Measurements from ENCODE around the gene PPIP5K2. TPM values are rescaled to one million over a fixed set of nuclear protein-coding genes. Genes with fewer than 3 reads are reported as not detected.
A peak's percentile ranks its signal among the peaks of the same experiment; 100 is the strongest.

PPIP5K2 gene
- total and polyA plus RNA-seq, 7 donors = 4.5 to 11.0 (median 7.4) TPM

DNA sequence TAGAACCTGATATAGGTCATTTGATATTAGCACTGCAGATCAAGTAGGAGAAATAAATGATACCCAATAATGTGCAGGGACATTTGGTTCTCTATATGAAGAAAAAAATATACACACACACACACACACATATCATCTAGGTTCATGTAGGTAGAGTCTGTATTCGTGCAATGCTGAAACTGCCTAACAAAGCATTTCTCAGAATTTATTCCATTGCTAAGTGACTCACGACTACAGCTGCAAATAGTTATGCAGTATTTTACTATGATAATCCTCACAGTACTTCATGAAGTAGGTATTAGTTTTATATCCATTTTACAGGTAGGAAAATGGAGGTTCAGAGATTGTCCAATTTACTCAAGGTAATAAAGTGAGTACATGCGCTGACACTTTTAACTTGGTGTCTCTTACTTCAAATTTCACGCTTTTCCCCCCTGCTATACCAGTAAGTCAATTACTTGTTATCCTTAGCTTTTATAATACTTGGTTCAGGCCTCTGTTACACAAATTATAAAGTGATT lies 2.6 kb upstream of the PPIP5K2 start:
- TF ChIP-seq, protein P1, sequence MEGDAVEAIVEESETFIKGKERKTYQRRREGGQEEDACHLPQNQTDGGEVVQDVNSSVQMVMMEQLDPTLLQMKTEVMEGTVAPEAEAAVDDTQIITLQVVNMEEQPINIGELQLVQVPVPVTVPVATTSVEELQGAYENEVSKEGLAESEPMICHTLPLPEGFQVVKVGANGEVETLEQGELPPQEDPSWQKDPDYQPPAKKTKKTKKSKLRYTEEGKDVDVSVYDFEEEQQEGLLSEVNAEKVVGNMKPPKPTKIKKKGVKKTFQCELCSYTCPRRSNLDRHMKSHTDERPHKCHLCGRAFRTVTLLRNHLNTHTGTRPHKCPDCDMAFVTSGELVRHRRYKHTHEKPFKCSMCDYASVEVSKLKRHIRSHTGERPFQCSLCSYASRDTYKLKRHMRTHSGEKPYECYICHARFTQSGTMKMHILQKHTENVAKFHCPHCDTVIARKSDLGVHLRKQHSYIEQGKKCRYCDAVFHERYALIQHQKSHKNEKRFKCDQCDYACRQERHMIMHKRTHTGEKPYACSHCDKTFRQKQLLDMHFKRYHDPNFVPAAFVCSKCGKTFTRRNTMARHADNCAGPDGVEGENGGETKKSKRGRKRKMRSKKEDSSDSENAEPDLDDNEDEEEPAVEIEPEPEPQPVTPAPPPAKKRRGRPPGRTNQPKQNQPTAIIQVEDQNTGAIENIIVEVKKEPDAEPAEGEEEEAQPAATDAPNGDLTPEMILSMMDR (IDR thresholded peaks at IDR 0.05) = no peak
- ATAC-seq = no peak

DNA sequence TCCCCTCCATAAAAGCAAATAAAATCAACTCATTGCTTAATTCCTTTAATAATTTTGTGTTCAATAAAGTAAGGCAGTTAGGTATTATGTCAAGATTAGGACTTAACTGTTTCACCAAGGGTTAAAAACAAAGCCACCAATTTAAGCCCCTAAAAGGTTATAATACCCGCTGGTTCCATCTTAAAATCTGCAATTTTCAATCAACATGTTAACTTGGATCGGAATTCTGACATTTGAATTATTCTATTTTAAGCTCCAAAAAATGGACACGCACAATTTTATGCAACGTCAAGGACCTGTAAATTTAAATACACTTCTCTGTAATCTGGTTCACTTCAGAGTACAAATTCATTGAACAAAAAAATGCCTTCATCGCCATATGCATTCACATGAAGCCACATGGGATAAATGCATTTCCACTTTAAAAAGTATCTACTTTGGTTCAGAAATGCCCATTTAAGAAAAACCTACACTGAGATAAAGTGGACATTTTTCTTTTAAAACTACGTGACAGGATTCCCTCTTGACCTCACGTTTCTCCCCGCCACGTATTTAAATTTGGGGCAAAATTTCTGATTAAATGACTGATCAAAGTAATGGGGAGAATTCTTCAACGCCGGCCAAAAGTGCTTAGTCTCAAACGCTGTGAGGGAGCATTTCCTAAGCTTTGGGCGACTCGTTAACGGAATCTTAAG lies 884 bp upstream of the PPIP5K2 start:
- Histone ChIP-seq H3K27ac (peak overlapping the region; percentile 92), H3K4me1 (peaks cover 38% of the 10 kb centered on the region), H3K4me3 (peak overlapping the region; percentile 89), H3K36me3 (ENCODE audit: insufficient read depth in 1 of 2, low read depth in 1 of 2) (no peaks in the 10 kb centered on the region), H3K9me3 (no peaks in the 10 kb centered on the region), H3K27me3 (ENCODE audit: insufficient read depth in 3 of 3, low read length in 2 of 3) (no peaks in the 10 kb centered on the region)
- TF ChIP-seq, protein P1 (IDR thresholded peaks at IDR 0.05) = no peak
- DNase-seq (no peak), ATAC-seq (peak in 1 of 4 donors; percentile 19)
- intact Hi-C loops (cut with DNase I) = loop anchor here in 1 of 2 donors (10.0 kb wide), 1 partner anchor 364 kb away; the partner anchor contains the start of gene PAM
- WGBS, 3 donors = 0 to 1% (median 1%) methylated on average over 15 of the region's 15 CpGs

More for the DNA sequence above, 2.6 kb upstream of the PPIP5K2 start:
- DNase-seq = no peak
- 56 to 78% (median 75%) methylated on average over 4 of the region's 4 CpGs for WGBS, 3 donors
- intact Hi-C loops (cut with DNase I) = loop anchor here in 1 of 2 donors (10.0 kb wide), 1 partner anchor 363 kb away; the partner anchor contains the start of gene PAM
- H3K4me1 ChIP-seq = peaks cover 38% of the 10 kb centered on the region
- H3K4me3 ChIP-seq = no peak overlapping the region
- no peaks in the 10 kb centered on the region for H3K36me3 ChIP-seq (ENCODE audit: insufficient read depth in 1 of 2, low read depth in 1 of 2)
- no peaks in the 10 kb centered on the region for H3K9me3 ChIP-seq
- H3K27me3 ChIP-seq (ENCODE audit: insufficient read depth in 3 of 3, low read length in 2 of 3) = no peaks in the 10 kb centered on the region
- no peak overlapping the region for H3K27ac ChIP-seq

DNA sequence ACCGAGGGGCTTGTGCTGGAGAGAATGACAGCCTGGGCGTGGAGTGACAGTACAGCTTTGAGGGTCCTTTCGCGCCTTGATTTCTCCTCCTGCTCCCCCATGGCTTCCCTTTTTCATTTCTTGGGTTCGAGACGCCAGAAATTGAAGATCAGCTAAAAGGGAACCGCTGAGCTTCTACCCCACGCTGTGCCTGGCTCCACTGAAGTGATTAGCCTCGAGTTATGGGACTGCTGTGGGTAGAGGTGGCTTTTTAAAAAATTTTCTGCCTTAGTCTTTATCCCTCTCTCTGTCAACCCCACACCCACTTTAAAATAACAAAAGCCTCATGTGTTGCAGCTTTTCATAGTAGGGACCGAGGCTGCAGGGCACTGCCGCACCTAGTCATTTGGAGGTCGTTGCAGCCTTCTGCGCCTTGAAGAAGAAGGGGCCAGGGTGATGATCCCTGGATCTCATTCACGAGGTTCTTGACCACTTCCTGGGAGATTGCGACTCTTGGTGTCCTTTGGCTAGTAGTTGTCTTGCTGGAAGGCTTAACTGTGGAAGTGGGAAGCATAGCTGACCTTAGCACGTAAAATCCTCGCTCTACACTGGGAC lies 603 bp downstream of the PPIP5K2 start:
- DNase-seq = no peak
- intact Hi-C loops (cut with DNase I) = no loop called here
- TF ChIP-seq, protein P1 (IDR thresholded peaks at IDR 0.05) = no peak
- ATAC-seq = no peak
- Histone ChIP-seq H3K4me1 (peaks cover 38% of the 10 kb centered on the region), H3K27ac (peak overlapping the region; percentile 92), H3K4me3 (peak overlapping the region; percentile 89), H3K27me3 (ENCODE audit: insufficient read depth in 3 of 3, low read length in 2 of 3) (no peaks in the 10 kb centered on the region), H3K9me3 (no peaks in the 10 kb centered on the region), H3K36me3 (ENCODE audit: insufficient read depth in 1 of 2, low read depth in 1 of 2) (no peaks in the 10 kb centered on the region)
- 1 to 2% (median 2%) methylated on average over 17 of the region's 17 CpGs for WGBS, 3 donors

DNA sequence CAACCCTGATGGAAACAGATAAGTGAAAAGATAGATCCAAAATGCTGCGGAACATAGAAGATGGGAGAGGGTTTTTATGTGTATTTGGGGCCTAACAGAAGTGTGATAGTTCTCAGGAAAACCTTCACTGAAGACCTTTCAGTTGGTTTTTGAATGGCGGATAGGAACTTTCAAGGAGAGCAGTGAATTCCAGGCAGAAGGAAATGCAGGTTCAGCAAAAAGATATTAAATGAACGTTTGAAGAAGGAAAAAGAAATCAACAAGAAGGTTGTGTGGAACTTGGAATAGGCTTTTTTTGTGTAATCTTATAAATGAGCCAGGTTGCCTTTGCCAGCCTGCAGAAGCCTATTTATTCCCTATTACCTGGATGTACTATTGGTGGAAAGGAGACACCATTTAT lies 2.1 kb downstream of the PPIP5K2 start:
- intact Hi-C loops (cut with DNase I) = no loop called here
- DNase-seq (no peak), ATAC-seq (no peak)
- Histone ChIP-seq H3K27me3 (ENCODE audit: insufficient read depth in 3 of 3, low read length in 2 of 3) (no peaks in the 10 kb centered on the region), H3K36me3 (ENCODE audit: insufficient read depth in 1 of 2, low read depth in 1 of 2) (no peaks in the 10 kb centered on the region), H3K4me1 (peaks cover 30% of the 10 kb centered on the region), H3K4me3 (no peak overlapping the region), H3K27ac (no peak overlapping the region), H3K9me3 (no peaks in the 10 kb centered on the region)
- TF ChIP-seq, protein P1 (IDR thresholded peaks at IDR 0.05) = no peak
- 38 to 70% (median 58%) methylated on average over 3 of the region's 3 CpGs for WGBS, 3 donors

Measured in psoas muscle (tissue), 8 donors.